ENCODE data around the gene PLCD1.
A peak's percentile ranks its signal among the peaks of the same experiment; 100 is the strongest.
"Not testable (repeated sequence)": the region's sequence is repeated elsewhere in the genome, so short reads cannot be mapped to it uniquely, and the experiment has no call there.

The PLCD1 gene

GRCh38 chr3:38036906-38037305 lies 7.5 kb upstream of the PLCD1 start:
- DNase-seq, result no peak

DNA sequence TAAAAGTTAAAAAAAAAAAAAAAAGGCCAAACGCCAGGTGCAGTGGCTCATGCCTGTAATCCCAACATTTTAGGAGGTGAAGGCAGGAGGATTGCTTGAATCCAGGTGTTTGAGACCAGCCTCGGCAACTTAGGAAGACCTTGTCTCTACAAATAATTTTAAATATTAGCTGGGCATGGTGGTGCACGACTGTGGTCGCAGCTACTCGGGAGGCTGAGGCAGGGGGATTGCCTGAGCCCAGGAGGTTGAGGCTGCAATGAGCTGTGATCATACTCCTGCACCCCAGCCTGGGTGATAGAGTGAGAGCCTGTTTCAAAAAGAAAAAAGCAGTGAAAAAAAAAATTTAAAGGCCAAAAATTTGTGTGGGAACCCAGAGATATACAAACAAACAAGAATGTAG lies 6.8 kb upstream of the PLCD1 start:
- DNase-seq, result no peak

DNA sequence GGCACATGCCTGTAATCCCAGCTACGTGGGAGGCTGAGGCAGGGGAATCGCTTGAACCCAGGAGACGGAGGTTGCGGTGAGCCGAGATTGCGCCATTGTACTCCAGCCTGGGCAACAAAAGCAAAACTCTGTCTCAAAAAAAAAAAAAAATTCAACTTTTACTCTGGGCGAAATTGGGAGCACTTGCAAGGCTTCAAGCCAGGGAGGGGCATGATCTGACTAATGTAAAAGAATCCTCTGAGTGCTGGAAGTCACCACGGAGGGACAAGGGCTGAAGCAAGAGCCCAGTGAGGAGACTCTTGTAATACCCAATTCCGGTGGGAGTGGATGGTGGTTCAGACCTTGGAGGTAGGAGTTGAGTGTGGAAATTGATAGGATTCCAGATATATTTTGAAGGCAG lies 4.9 kb upstream of the PLCD1 start:
- DNase-seq, result not testable (repeated sequence)

- DNase-seq, result not testable (repeated sequence)
Observed at GRCh38 chr3:38033586-38033985, 4.1 kb upstream of the PLCD1 start.

GRCh38 chr3:38032328-38032865 lies 3.0 kb upstream of the PLCD1 start:
- DNase-seq, result no peak

- peak; percentile 43 for DNase-seq
Observed at GRCh38 chr3:38031022-38031994, 1.9 kb upstream of the PLCD1 start.

DNA sequence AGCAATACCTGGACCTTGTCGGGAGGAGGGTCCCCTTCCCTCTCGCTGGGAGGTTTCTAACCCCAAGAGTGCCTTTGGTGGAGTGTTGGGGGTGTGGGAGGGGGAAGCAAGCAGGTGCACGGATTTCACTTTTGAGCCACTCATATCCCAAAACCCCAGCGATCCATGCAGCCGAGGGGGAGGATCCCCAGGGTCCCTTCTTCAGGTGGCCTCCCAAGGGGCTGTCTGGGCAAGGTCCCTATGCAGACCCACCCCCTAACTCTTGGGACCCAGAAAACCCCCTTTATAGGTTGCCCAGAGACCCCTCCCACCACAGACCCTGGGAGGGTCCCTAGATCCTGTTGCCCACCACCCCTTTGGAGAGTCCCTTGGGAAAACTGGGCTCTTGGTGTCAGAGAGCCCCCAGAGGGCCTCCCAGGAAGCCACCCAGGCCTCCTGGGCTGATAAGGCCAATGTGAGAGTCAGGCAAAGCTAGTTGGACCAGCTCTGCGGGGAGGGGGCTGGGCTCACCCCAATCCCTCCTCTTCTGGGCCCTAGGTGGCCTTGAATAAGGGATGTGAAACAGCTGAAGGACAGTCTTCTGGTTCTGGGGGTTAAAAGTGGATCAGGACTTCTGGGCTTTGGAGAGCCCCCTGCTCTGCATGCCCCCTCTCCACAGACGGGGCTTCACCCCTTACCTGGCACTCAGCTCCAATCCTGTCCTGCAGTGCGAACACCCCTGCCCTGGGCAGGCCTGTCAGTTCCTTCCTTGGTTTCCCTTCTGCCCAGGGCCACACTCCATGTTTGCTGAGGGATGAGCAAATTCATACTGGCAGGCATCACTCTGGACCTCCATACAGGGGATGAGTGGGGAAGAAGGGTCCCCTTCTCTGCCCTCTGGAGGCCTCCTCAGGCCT lies 932 bp upstream of the PLCD1 start:
- DNase-seq, result no peak

DNA sequence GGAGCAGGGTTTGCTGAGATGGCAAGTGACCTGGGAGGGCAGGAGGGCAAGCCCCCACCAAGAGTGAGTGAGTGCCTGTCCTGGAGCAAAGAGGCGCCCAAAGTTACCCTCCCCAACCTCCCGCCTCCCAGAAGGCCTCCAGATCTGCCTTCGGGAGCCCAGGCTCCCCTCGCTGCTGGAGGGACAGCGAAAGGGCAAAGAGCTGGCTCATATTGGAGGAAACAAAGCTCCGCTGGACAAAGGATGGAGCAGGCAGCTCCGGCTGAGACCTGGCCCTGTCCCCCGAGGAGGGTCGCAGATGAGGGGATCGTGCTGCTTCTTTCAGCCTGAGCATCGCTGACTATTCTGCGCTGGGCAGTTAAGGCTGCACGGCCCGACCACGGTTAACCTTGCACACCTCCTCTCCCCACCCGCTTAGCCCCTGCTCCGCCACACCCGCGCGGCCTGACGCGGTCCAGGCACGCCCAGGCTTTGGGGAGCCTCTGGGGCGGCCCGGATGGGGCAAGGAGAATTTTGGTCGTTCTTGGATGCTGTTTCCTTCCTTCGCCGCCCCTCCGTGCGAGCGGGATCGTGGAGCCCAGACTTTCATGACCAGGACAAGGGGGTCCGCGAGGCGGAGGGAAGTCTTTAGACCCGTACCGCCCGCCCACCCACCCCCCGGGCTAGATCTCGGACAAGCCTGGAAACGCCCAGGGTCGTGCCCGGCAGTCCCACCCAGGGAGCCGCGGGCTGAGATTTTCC lies 651 bp downstream of the PLCD1 start:
- DNase-seq, result no peak

GRCh38 chr3:38027466-38028465 lies 1.7 kb downstream of the PLCD1 start:
- DNase-seq, result no peak

GRCh38 chr3:38026856-38027255 lies 2.6 kb downstream of the PLCD1 start:
- DNase-seq, result no peak

DNA sequence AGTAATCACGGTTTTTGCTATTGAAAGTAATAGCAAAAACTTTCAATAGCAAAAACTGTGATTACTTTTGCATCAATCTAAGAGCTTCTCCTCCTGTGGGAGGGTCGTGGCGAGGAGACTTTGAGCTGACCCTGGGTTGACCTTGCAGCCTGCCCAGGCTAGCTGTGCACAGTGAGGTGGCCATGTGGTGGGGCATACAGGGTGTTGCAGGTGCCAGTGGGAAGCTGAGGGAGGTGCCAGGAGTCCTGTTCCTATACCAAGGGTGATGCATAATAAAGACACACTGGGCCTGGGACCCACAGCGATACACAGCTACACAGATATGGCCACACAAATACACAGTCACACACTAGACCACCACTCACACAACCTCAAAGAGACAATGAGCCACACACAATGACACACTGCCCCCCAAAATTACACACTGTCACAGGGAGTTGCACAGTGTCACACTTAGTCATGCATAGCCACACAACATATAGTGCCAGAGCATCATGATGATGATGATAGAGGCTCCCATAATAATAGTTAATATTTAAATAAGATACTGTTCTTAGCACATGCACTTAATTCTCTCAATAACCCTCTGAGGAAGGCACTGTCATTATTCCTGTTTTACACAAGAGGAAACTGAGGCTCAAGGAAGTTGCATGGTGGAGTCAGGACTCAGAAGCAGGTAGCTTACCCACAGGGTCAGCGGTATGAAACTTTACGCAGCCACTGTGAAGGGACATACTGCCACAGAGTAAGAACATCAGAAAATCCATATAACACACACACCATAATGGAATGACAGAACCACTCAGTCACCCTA lies 6.3 kb downstream of the PLCD1 start:
- no peak for DNase-seq

- no peak for DNase-seq
Observed at GRCh38 chr3:38022301-38022700, 7.1 kb downstream of the PLCD1 start.

- no peak for DNase-seq
Observed at GRCh38 chr3:38021196-38021595, 8.2 kb downstream of the PLCD1 start.

DNA sequence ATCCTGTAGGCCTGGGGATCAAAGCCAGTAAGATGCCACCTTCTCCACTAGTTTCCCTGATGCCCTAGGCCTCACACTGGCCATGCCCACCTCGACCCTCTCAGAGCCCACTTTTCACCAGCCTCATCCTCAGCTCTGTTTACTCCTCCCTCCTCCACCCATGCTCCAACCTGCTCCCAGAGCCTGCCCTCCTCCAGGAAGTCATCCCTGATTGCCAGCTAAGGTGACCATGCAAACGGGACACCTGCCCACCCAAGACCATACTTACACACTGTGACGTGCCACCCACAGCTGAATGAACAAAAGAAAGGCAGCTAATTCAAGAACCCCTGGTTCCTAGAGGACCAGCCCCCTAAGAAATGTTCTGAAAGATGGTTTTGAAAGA lies 9.1 kb downstream of the PLCD1 start:
- no peak for DNase-seq

GRCh38 chr3:38019658-38020341 lies 9.6 kb downstream of the PLCD1 start:
- no peak for DNase-seq

DNA sequence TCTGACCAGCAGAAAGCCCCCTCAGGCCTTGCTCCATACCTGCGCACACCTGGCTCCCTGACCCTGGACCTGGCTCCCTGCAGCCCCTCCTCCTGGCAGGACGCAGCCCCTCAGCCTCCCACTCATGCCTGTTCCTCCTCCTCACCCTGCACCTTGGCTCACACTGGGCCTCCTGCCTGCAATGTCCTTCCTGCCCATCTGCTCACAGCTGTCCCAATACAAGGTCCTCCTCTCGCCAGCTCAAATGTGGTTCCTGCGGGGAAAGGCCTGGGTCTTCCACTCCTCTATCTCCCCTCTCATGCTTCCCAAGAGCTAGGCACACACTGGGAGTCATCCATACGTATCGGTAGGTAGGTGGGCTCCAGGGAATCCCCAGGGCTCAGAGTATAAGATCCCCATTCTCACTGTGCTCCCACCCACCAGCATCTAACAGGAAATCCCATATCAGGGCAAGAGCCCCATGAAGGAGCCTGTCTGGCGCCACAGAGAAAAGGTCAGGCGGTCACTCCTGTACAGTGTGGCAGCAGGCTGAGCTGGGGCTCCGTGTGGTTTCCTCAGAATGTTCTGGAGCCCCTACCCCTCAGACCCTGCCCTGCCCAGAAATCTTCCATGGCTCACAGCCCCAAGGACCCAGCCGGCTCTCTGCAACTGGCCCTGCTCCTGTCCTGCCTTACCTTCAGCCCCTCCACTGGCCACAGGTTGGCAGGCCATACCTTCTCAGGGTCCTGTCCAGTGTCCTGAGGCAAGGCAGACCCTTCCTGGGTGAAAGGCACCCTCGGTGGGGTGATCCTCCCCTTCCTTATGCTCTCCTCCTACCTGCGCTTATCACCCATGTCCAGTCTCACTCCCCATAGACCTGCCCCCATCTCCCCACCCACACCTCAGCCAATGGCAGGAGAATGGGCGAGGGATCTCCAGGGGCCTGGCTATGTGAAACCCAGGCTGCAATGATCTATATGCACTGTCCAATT lies 10.9 kb downstream of the PLCD1 start:
- DNase-seq, result no peak

DNA sequence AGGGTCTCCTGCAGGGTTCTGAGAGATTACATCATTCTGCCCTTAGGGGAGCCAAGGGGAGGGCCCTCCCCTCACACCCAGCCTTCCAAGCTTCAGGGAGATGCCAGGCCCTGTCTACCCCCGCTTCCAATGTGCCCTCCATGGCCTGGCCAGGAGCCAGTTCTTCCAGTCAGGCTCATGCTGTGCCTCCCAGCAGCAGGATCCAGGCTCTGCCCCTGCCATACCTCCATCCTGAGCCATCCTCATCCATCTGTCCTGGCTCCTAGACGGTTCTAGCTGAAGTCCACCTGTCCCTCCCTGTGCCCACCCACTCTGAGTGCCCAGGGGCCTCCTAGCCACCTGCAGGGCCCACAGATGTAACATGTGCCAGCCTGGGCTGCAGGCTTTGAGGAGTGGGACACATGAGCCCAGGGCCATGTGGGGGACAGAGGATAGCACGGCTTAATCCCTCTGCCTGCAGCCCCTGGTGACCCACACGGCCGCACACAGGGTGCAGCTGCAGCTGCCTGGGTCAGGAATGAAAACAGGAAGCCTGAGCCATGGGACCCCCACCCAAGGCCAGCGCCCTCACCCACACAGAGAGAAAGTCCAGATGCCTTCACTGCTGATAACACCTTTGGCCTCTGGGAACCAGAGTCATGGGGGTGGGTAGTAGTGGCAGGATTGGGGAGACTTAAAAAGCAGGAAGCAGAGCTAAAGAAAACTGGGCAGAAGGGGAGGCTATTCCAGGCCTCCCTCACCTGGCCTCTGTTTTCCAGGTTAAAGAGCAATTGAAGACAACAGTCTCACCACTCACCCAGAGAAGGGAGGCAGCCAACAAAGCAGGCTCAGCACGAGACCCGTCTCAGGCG lies 11.8 kb downstream of the PLCD1 start:
- DNase-seq, result no peak

All from fibroblast of skin of back (primary cell).